H1 (cell line): ENCODE measurements around the gene NHSL2. TPM values are rescaled to one million over a fixed set of nuclear protein-coding genes. Genes with fewer than 3 reads are reported as not detected.
A peak's percentile ranks its signal among the peaks of the same experiment; 100 is the strongest.

Source experiments
- CBX5 ChIP-seq: fragments of 300-800, 300-1000 bp; sonication (generic); IDR thresholded peaks from 2 replicates; pipeline ENCODE4 v1.7.1; 2016; ENCODE audit warnings: antibody characterized with exemption, low read length, low read depth
- CEBPB ChIP-seq: IDR thresholded peaks from 2 replicates; pipeline ENCODE4 v1.6.1; 2012; ENCODE audit warnings: low read depth, low read length
- EZH2 ChIP-seq: fragments of 200-600 bp; sonication (generic); IDR thresholded peaks from 2 replicates; pipeline ENCODE4 v1.7.1; 2012; ENCODE audit warnings: low read depth, mild to moderate bottlenecking, moderate library complexity, low read length, inconsistent platforms; ENCODE audit not compliant: severe bottlenecking
- GTF2F1 ChIP-seq: IDR thresholded peaks from 2 replicates; pipeline ENCODE4 v1.6.1; 2012; ENCODE audit warnings: low read depth, low read length, improper control_type of control experiment, borderline replicate concordance
- HDAC2 ChIP-seq, 2 experiments: fragments of 300-600 bp in 1 of 2; sonication (generic) in 1 of 2; IDR thresholded peaks; 2 replicates each; pipeline ENCODE4 v1.6.1; 2011 to 2012; ENCODE audit warnings: low read depth in 2 of 2, low read length in 2 of 2, mild to moderate bottlenecking in 2 of 2, moderate library complexity in 2 of 2, borderline replicate concordance in 1 of 2, inconsistent platforms in 1 of 2
- HDAC6 ChIP-seq: IDR thresholded peaks from one replicate; pipeline ENCODE4 v1.7.1; 2012; ENCODE audit warnings: low read depth, mild to moderate bottlenecking, inconsistent platforms, low read length, moderate library complexity
- JUND ChIP-seq: IDR thresholded peaks from 2 replicates; pipeline ENCODE4 v1.6.1; 2011; ENCODE audit warnings: mild to moderate bottlenecking, improper control_type of control experiment, low read length
- KDM1A ChIP-seq: fragments of 200-600, 300-600 bp; sonication (generic); IDR thresholded peaks from 2 replicates; pipeline ENCODE4 v1.7.1; 2016; ENCODE audit warnings: mild to moderate bottlenecking, low read length, borderline replicate concordance
- KDM5A ChIP-seq: fragments of 200-600 bp; IDR thresholded peaks from 2 replicates; pipeline ENCODE4 v1.7.1; 2012; ENCODE audit warnings: mild to moderate bottlenecking, low read length, inconsistent platforms, mixed read lengths
- NANOG ChIP-seq: IDR thresholded peaks from 2 replicates; pipeline ENCODE4 v1.6.1; 2011; ENCODE audit warnings: low read length, low read depth, mild to moderate bottlenecking, inconsistent platforms; ENCODE audit not compliant: insufficient read depth, poor library complexity, severe bottlenecking
- NRF1 ChIP-seq: IDR thresholded peaks from 2 replicates; pipeline ENCODE4 v1.6.1; 2011; ENCODE audit warnings: mild to moderate bottlenecking, low read depth, low read length, improper control_type of control experiment
- POU5F1 ChIP-seq: IDR thresholded peaks from 2 replicates; pipeline ENCODE4 v1.6.1; 2011; ENCODE audit warnings: low read depth, mild to moderate bottlenecking, low read length, moderate library complexity
- RFX5 ChIP-seq: IDR thresholded peaks from 2 replicates; pipeline ENCODE4 v1.6.1; 2011; ENCODE audit warnings: low read depth, low read length, improper control_type of control experiment, borderline replicate concordance
- RNF2 ChIP-seq: fragments of 200-900, 300-1000 bp; sonication (generic); IDR thresholded peaks from 2 replicates; pipeline ENCODE4 v1.7.1; 2016; ENCODE audit warnings: borderline replicate concordance, low read depth, mild to moderate bottlenecking, antibody characterized with exemption, low read length; ENCODE audit not compliant: poor library complexity, severe bottlenecking; ENCODE audit errors: missing control alignments
- RXRA ChIP-seq: IDR thresholded peaks from 2 replicates; pipeline ENCODE4 v1.6.1; 2011; ENCODE audit warnings: low read depth, mild to moderate bottlenecking, low read length, moderate library complexity; ENCODE audit not compliant: insufficient read depth
- SIN3A ChIP-seq, 2 experiments: IDR thresholded peaks in 1 of 2; conservative IDR thresholded peaks in 1 of 2; 2 replicates each; pipeline ENCODE4 v1.6.1; 2011 to 2012; ENCODE audit warnings: low read length in 2 of 2, improper control_type of control experiment in 1 of 2, low read depth in 1 of 2, mild to moderate bottlenecking in 1 of 2
- SIX5 ChIP-seq: IDR thresholded peaks from 2 replicates; pipeline ENCODE4 v1.6.1; 2011; ENCODE audit warnings: mild to moderate bottlenecking, low read depth, low read length
- SP1 ChIP-seq: IDR thresholded peaks from 2 replicates; pipeline ENCODE4 v1.6.1; 2011; ENCODE audit warnings: low read depth, low read length
- SRF ChIP-seq: IDR thresholded peaks from 2 replicates; pipeline ENCODE4 v1.6.1; 2011; ENCODE audit warnings: mild to moderate bottlenecking, low read depth, low read length, moderate library complexity
- TAF1 ChIP-seq: IDR thresholded peaks from 2 replicates; pipeline ENCODE4 v1.6.1; 2011; ENCODE audit warnings: mild to moderate bottlenecking, low read depth, low read length
- USF2 ChIP-seq: IDR thresholded peaks from 2 replicates; pipeline ENCODE4 v1.6.1; 2011; ENCODE audit warnings: low read length, improper control_type of control experiment
- polyA plus RNA-seq, 7 experiments: library from polyadenylated mRNA; depleted of rRNA in 3 of 7; stranded (reverse) in 5 of 7; unstranded in 2 of 7; fragments of >200 nt in 5 of 7; fragments of 200-250 nt in 2 of 7; gene quantifications; 1 replicate in 5 of 7; 2 replicates in 1 of 7; 4 replicates in 1 of 7; pipeline versions ENCODE4 v1.2.1 to v1.2.3, GENCODE V29; 2011 to 2013; ENCODE audit warnings: missing spikeins in 2 of 7, mixed read lengths in 2 of 7
- total RNA-seq: library from RNA; stranded (reverse); fragmentation: NEBNext Ultra II Directional; extraction: Animal tissue kit (Norgen Biotek cat#: 25700); gene quantifications from 2 replicates; pipeline ENCODE4 v1.2.1, GENCODE V29; 2021

NHSL2 gene
- total and polyA plus RNA-seq, 2 of the 8 experiments (the other 6 are each of a cell fraction or from before 2014, with no cell fraction given): 3.7 to 7.2 TPM

- TF ChIP-seq SP1 (peak; percentile 66), RNF2 (no peak), SRF (no peak), NRF1 (no peak), SIX5 (no peak), NANOG (no peak), EZH2 (no peak), POU5F1 (no peak), SIN3A (conservative IDR thresholded peaks at IDR 0.05 in 1 of 2, IDR thresholded peaks at IDR 0.05 in 1 of 2; ENCODE audit: low read depth in 1 of 2, low read length in 2 of 2) (0 out of 4 replicates have a peak, but pooled peaks of 1 of the 2 experiments have one; percentile 12), JUND (no peak), HDAC2 (IDR thresholded peaks at IDR 0.05; ENCODE audit: borderline replicate concordance in 1 of 2, low read depth in 2 of 2, low read length in 2 of 2) (peak in 1 of 2 experiments; percentile 46; a peak in 1 of 4 replicates), GTF2F1 (no peak), HDAC6 (no peak), KDM1A (no peak), CBX5 (no peak), KDM5A (0 out of 2 replicates have a peak, but pooled peaks have one; percentile 49), TAF1 (peak; percentile 77), CEBPB (no peak), RFX5 (no peak), USF2 (no peak), RXRA (no peak)
These were observed 270.8 kb downstream of the NHSL2 start, which contains the start of gene PIN4 (continued) for GRCh38 chrX:72181178-72182125.
